SK-N-MC (cell line): ENCODE results near the gene PAK1.

ENCODE experiments used
- EZH2 ChIP-seq: fragments of 200-600 bp; sonication (generic); IDR thresholded peaks from one replicate; pipeline ENCODE4 v1.6.1; 2017; ENCODE audit warnings: antibody characterized with exemption
- POLR2AphosphoS5 ChIP-seq: IDR thresholded peaks from 2 replicates; pipeline ENCODE4 v1.6.1; 2012; ENCODE audit warnings: mild to moderate bottlenecking, low read depth, low read length, borderline replicate concordance

GRCh38 chr11:77318600-77318999 lies 155.3 kb downstream of the PAK1 start:
- no peak for TF ChIP-seq POLR2AphosphoS5
- no peak for TF ChIP-seq EZH2
